ENCODE results near the gene KLC4. TPM values are rescaled to one million over a fixed set of nuclear protein-coding genes. Genes with fewer than 3 reads are reported as not detected.

Gene KLC4
- total RNA-seq, 6 experiments from 2014 or later = 45.8 to 134 (median 65.0) TPM

- Histone ChIP-seq H3K27me3 (no peaks in the 10 kb centered on the region), H3K4me3 (peak overlapping the region in 2 of 3 donors; percentile 15 to 38), H3K4me1 (no peaks in the 10 kb centered on the region), H3K27ac (no peak overlapping the region), H3K9me3 (no peaks in the 10 kb centered on the region), H3K36me3 (no peaks in the 10 kb centered on the region)
- 54% methylated on average over 9 of the region's 9 CpGs for WGBS (ENCODE audit: insufficient coverage, low coverage, low lambda C conversion rate, missing lambda C conversion rate)
- DNase-seq = no peak
- ATAC-seq = peak; percentile 80 to 93 (median 82)
- no peak for TF ChIP-seq POLR2A (IDR thresholded peaks at IDR 0.05)
- TF ChIP-seq CTCF (IDR thresholded peaks at IDR 0.05) = no peak
- intact Hi-C loops (cut with DNase I) = no loop called here
These were observed 34.2 kb downstream of the KLC4 start for GRCh38 chr6:43093436-43094289.

GRCh38 chr6:43095939-43096338 lies 36.5 kb downstream of the KLC4 start:
- H3K36me3 ChIP-seq = no peaks in the 10 kb centered on the region
- H3K27me3 ChIP-seq = no peaks in the 10 kb centered on the region
- H3K4me1 ChIP-seq = no peaks in the 10 kb centered on the region
- H3K27ac ChIP-seq = no peak overlapping the region
- TF ChIP-seq CTCF (IDR thresholded peaks at IDR 0.05) (no peak), POLR2A (IDR thresholded peaks at IDR 0.05) (no peak)
- no peaks in the 10 kb centered on the region for H3K9me3 ChIP-seq
- 66% methylated on average over 6 of the region's 7 CpGs for WGBS (ENCODE audit: insufficient coverage, low coverage, low lambda C conversion rate, missing lambda C conversion rate)
- H3K4me3 ChIP-seq = no peak overlapping the region
- intact Hi-C loops (cut with DNase I) = no loop called here
- DNase-seq (no peak), ATAC-seq (no peak)

GRCh38 chr6:43096451-43097097 lies 37.1 kb downstream of the KLC4 start:
- no peaks in the 10 kb centered on the region for H3K4me1 ChIP-seq
- H3K36me3 ChIP-seq = no peaks in the 10 kb centered on the region
- H3K4me3 ChIP-seq = no peak overlapping the region
- ATAC-seq = peak in 1 of 4 donors; percentile 24
- DNase-seq = no peak
- H3K27me3 ChIP-seq = no peaks in the 10 kb centered on the region
- no peak overlapping the region for H3K27ac ChIP-seq
- WGBS (ENCODE audit: insufficient coverage, low coverage, low lambda C conversion rate, missing lambda C conversion rate) = 77% methylated on average over 3 of the region's 8 CpGs
- no peak for TF ChIP-seq POLR2A (IDR thresholded peaks at IDR 0.05)
- no peak for TF ChIP-seq CTCF (IDR thresholded peaks at IDR 0.05)
- intact Hi-C loops (cut with DNase I) = no loop called here
- no peaks in the 10 kb centered on the region for H3K9me3 ChIP-seq

- DNase-seq (no peak), ATAC-seq (no peak)
- Histone ChIP-seq H3K36me3 (no peaks in the 10 kb centered on the region), H3K27ac (no peak overlapping the region), H3K4me1 (no peaks in the 10 kb centered on the region), H3K4me3 (no peak overlapping the region), H3K27me3 (no peaks in the 10 kb centered on the region), H3K9me3 (no peaks in the 10 kb centered on the region)
- intact Hi-C loops (cut with DNase I) = no loop called here
- 64% methylated on average over 3 of the region's 5 CpGs for WGBS (ENCODE audit: insufficient coverage, low coverage, low lambda C conversion rate, missing lambda C conversion rate)
- TF ChIP-seq POLR2A (IDR thresholded peaks at IDR 0.05) (no peak), CTCF (IDR thresholded peaks at IDR 0.05) (no peak)
These were observed 37.7 kb downstream of the KLC4 start for GRCh38 chr6:43097098-43097489.

Measured in right lobe of liver (tissue), 6 donors.